ENCODE results near the gene CYB5RL.

CYB5RL gene

GRCh38 chr1:54157401-54157800 lies 42.4 kb downstream of the CYB5RL start:
- DNase-seq: no peak

DNA sequence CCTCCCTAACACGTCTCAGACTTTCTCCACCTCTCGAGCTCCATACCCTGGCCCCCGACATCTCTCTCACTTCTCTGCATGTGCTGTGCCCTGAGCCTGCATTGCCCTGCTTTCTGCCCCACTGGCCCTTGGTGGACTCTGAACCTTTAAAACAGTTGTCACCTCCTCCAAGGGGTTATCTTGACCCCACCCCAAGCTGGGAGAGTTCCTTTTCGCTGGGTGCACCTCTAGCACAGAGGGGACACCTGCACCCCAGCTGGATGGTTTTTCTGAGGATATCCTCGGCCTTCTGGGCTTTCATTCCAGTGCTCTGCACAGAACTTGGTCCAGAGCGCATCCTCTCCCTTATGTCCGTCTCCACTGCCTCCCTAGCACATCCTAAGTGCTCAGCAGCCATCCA lies 42.8 kb downstream of the CYB5RL start:
- no peak for DNase-seq

- DNase-seq: no peak
These were observed 43.6 kb downstream of the CYB5RL start for GRCh38 chr1:54156201-54156600.

- DNase-seq: no peak
These were observed 46.0 kb downstream of the CYB5RL start for GRCh38 chr1:54153535-54154439.

DNA sequence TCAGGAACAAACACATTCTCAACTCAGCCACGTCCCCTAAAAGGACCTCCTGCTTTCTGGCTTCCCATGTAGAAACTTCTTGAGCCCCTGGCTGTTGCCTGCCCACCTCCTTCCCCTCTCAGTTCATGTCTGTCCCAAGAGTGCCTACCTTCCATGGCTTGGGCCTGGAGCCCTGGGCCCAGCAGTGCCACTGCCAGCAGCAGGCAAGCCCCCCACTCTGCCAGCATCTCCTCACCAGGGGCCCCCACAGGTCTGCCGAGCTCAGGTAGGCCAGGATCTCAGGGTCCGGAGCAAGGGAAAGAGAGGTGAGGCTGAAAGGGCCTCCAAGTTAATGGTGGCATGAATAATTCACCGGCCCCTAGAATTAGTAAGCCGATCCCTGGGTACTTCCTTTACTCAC lies 47.1 kb downstream of the CYB5RL start, which contains the start of gene CDCP2:
Gene CDCP2, minus strand, starts transcription at position 305 of the 400 bp plus-strand sequence. Its CDS starts 78 bp downstream, at position 227.
- DNase-seq: no peak

DNA sequence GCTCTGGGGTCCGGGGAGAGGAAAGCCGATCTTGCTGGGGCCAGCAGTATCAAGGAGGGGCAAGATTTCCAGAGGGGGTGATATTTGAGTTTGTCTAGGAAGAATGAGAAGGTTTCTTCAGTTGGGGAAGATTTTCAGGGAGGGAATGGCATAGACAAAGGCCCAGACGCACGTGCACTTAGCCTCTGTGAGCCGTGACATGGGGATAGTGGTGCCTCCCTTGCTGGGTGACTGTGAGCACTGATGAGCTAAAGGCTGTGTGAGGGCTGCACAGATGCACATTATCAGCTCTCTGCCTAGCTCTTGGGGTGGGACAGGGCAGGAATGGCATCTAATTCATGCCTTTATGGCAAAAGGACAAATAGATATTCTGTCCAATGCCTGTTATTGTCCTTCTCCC lies 48.8 kb downstream of the CYB5RL start:
- DNase-seq: no peak
